Neural progenitor cell (in vitro differentiated cells): ENCODE data around the gene FBXO44. TPM values are rescaled to one million over a fixed set of nuclear protein-coding genes. Genes with fewer than 3 reads are reported as not detected.

ENCODE experiments used
- DNase-seq: peaks from one replicate; pipeline ENCODE4 v3.0.0-alpha.2; 2016; ENCODE audit warnings: low spot score
- H2AFZ ChIP-seq: fragments of 200-600 bp; sonication (generic); replicated peaks from 2 replicates; pipeline ENCODE4 v1.6.1; 2016; ENCODE audit warnings: antibody characterized with exemption
- H3F3A ChIP-seq: fragments of 200-600 bp; sonication (generic); 2 replicates; pipeline ENCODE4 v1.6.1; 2016; ENCODE audit warnings: antibody characterized with exemption, low read depth
- H3K27ac ChIP-seq: fragments of 200-600 bp; sonication (generic); 2 replicates; pipeline ENCODE4 v1.5.1; 2016; ENCODE audit warnings: mild to moderate bottlenecking
- H3K27me3 ChIP-seq: fragments of 200-600 bp; sonication (generic); 2 replicates; pipeline ENCODE4 v1.6.1; 2016; ENCODE audit warnings: mild to moderate bottlenecking, moderate library complexity
- H3K36me3 ChIP-seq: fragments of 200-600 bp; sonication (generic); 2 replicates; pipeline ENCODE4 v1.5.1; 2016
- H3K4me1 ChIP-seq: fragments of 200-600 bp; sonication (generic); 2 replicates; pipeline ENCODE4 v1.6.1; 2016; ENCODE audit warnings: mixed run types
- H3K4me2 ChIP-seq: fragments of 200-600 bp; sonication (generic); 2 replicates; pipeline ENCODE4 v1.6.1; 2016
- H3K4me3 ChIP-seq: fragments of 200-600 bp; sonication (generic); 2 replicates; pipeline ENCODE4 v1.5.1; 2016
- H3K79me2 ChIP-seq: fragments of 200-600 bp; sonication (generic); 2 replicates; pipeline ENCODE4 v1.6.1; 2016; ENCODE audit warnings: low read depth
- H3K9ac ChIP-seq: fragments of 200-600 bp; sonication (generic); 2 replicates; pipeline ENCODE4 v1.6.1; 2016
- H3K9me3 ChIP-seq: fragments of 200-600 bp; sonication (generic); 2 replicates; pipeline ENCODE4 v1.5.1; 2016; ENCODE audit warnings: low read depth
- H4K20me1 ChIP-seq: fragments of 200-600 bp; sonication (generic); 2 replicates; pipeline ENCODE4 v1.6.1; 2016; ENCODE audit warnings: low read depth
- H3K27ac Mint-ChIP-seq: 3 replicates; pipeline ENCODE4 v1.8.0; 2021; ENCODE audit warnings: mixed read lengths
- H3K27me3 Mint-ChIP-seq: 2 replicates; pipeline ENCODE4 v1.8.0; 2022; ENCODE audit warnings: low read depth, mild to moderate bottlenecking, inconsistent platforms, moderate library complexity, mixed read lengths; ENCODE audit not compliant: insufficient read depth
- H3K36me3 Mint-ChIP-seq: 3 replicates; pipeline ENCODE4 v1.8.0; 2021; ENCODE audit warnings: mixed read lengths
- H3K4me1 Mint-ChIP-seq: 3 replicates; pipeline ENCODE4 v1.8.0; 2021; ENCODE audit warnings: mixed read lengths
- H3K4me3 Mint-ChIP-seq: 3 replicates; pipeline ENCODE4 v1.8.0; 2021; ENCODE audit warnings: mild to moderate bottlenecking, moderate library complexity, mixed read lengths
- H3K9me3 Mint-ChIP-seq: 3 replicates; pipeline ENCODE4 v1.8.0; 2020; ENCODE audit warnings: mixed read lengths
- EZH2 ChIP-seq: fragments of 200-600 bp; sonication (generic); IDR thresholded peaks from 2 replicates; pipeline ENCODE4 v1.6.1; 2017; ENCODE audit warnings: antibody characterized with exemption, mild to moderate bottlenecking, moderate library complexity
- EZH2phosphoT487 ChIP-seq: fragments of 200-600 bp; sonication (generic); IDR thresholded peaks from 2 replicates; pipeline ENCODE4 v1.6.1; 2017; ENCODE audit warnings: antibody characterized with exemption
- total RNA-seq: library from RNA; depleted of rRNA; stranded (reverse); fragments of >200 nt; gene quantifications from 2 replicates; pipeline ENCODE4 v1.2.3, GENCODE V29; 2015; ENCODE audit warnings: low replicate concordance
- TF ChIP-seq, protein P1 (sequence below): fragments of 200-600 bp; sonication (generic); IDR thresholded peaks from 2 replicates; pipeline ENCODE4 v1.5.1; 2017; ENCODE audit warnings: antibody characterized with exemption, mild to moderate bottlenecking

The FBXO44 gene
- total RNA-seq, 1 donor from 2014 or later: 5.3 TPM

DNA sequence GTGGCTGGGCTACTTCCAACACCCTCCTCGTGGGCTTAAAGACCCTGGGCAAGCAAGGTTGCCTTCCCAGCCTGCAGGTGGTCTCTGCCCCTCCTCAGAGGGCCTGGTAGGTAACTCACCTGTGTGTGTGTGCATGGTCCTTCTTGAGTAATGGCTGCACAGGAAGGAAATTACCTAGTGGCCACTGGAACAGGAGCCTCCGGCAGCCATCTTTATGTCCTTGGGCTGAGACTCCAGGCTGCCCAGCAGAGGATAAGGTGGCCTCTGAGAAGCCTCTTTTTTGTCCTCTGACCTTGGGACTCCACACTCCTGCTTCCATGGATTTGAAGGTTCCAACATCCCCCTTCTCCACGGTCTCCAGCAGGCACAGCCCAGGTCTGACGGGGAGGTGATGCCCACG, 56.8 kb downstream of the FBXO44 start:
- H3K9me3 Mint-ChIP-seq: no peaks in the 10 kb centered on the region
- no peaks in the 10 kb centered on the region for H3K27me3 ChIP-seq
- H3F3A ChIP-seq: peaks cover 3% of the 10 kb centered on the region
- TF ChIP-seq EZH2 (no peak), EZH2phosphoT487 (no peak)
- TF ChIP-seq, protein P1, sequence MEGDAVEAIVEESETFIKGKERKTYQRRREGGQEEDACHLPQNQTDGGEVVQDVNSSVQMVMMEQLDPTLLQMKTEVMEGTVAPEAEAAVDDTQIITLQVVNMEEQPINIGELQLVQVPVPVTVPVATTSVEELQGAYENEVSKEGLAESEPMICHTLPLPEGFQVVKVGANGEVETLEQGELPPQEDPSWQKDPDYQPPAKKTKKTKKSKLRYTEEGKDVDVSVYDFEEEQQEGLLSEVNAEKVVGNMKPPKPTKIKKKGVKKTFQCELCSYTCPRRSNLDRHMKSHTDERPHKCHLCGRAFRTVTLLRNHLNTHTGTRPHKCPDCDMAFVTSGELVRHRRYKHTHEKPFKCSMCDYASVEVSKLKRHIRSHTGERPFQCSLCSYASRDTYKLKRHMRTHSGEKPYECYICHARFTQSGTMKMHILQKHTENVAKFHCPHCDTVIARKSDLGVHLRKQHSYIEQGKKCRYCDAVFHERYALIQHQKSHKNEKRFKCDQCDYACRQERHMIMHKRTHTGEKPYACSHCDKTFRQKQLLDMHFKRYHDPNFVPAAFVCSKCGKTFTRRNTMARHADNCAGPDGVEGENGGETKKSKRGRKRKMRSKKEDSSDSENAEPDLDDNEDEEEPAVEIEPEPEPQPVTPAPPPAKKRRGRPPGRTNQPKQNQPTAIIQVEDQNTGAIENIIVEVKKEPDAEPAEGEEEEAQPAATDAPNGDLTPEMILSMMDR: no peak
- no peak overlapping the region for H3K4me3 Mint-ChIP-seq
- no peak overlapping the region for H3K27ac Mint-ChIP-seq
- peaks cover 6% of the 10 kb centered on the region for H3K4me1 ChIP-seq
- no peaks in the 10 kb centered on the region for H3K9me3 ChIP-seq
- H3K9ac ChIP-seq: no peak overlapping the region
- no peak overlapping the region for H3K4me2 ChIP-seq
- no peaks in the 10 kb centered on the region for H3K79me2 ChIP-seq
- no peak overlapping the region for H3K27ac ChIP-seq
- H3K4me1 Mint-ChIP-seq: peaks cover 20% of the 10 kb centered on the region
- no peak overlapping the region for H3K4me3 ChIP-seq
- H3K27me3 Mint-ChIP-seq: peaks cover 3% of the 10 kb centered on the region
- no peaks in the 10 kb centered on the region for H3K36me3 ChIP-seq
- H3K36me3 Mint-ChIP-seq: peaks cover 7% of the 10 kb centered on the region
- DNase-seq: no peak
- H2AFZ ChIP-seq: no peak overlapping the region
- peaks cover 16% of the 10 kb centered on the region for H4K20me1 ChIP-seq

DNA sequence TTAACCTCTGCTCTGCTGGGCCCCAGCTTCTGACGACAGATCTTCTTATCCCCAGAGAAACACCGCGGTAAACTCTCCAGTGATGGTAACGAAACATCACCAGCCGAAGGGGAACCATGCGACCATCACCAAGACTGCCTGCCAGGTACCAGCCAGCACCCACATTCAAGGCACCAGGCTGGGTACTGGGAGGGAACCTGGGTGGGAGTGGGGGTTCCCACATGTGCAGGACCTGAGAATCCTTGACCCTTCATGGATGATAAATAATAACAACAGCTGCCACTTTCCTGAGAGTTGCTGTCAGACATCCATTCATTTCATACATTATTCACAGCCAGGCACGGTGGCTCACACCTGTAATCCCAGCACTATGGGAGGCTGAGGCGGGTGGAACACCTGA, 57.6 kb downstream of the FBXO44 start:
- H3K27me3 Mint-ChIP-seq: peaks cover 3% of the 10 kb centered on the region
- Histone ChIP-seq H3K36me3 (no peaks in the 10 kb centered on the region), H3K9ac (no peak overlapping the region), H3K4me3 (no peak overlapping the region), H3K4me2 (no peak overlapping the region), H3K27me3 (no peaks in the 10 kb centered on the region), H2AFZ (no peak overlapping the region), H3K27ac (no peak overlapping the region), H4K20me1 (peaks cover 10% of the 10 kb centered on the region), H3K9me3 (no peaks in the 10 kb centered on the region), H3K79me2 (no peaks in the 10 kb centered on the region), H3F3A (peaks cover under 1% of the 10 kb centered on the region), H3K4me1 (peaks cover 4% of the 10 kb centered on the region)
- peaks cover 9% of the 10 kb centered on the region for H3K36me3 Mint-ChIP-seq
- TF ChIP-seq EZH2 (no peak), EZH2phosphoT487 (no peak)
- TF ChIP-seq, protein P1: no peak
- no peak overlapping the region for H3K4me3 Mint-ChIP-seq
- DNase-seq: no peak
- peaks cover 18% of the 10 kb centered on the region for H3K4me1 Mint-ChIP-seq
- no peak overlapping the region for H3K27ac Mint-ChIP-seq
- no peaks in the 10 kb centered on the region for H3K9me3 Mint-ChIP-seq

Other genes starting within 250 kb of the FBXO44 start
- gene DISP3, start 175.7 kb upstream of the FBXO44 start, total RNA-seq: 2.0 and 3.4 TPM in 2 replicates
- 0.56 and 7.3 TPM in 2 replicates for gene FBXO2, start 448 bp upstream of the FBXO44 start, total RNA-seq
- 1.2 and 1.7 TPM in 2 replicates for gene FBXO6, start 9.3 kb downstream of the FBXO44 start, total RNA-seq
- 108 and 164 TPM in 2 replicates for gene MAD2L2, start 26.3 kb downstream of the FBXO44 start, total RNA-seq
- gene DRAXIN, start 36.8 kb downstream of the FBXO44 start, total RNA-seq: 27.1 and 31.3 TPM in 2 replicates
- gene AGTRAP, start 81.3 kb downstream of the FBXO44 start, total RNA-seq: 12.4 and 67.7 TPM in 2 replicates
- gene C1orf167, start 107.3 kb downstream of the FBXO44 start, total RNA-seq: 0.22 TPM in 1 of 2 replicates, not detected in the other
- gene MTHFR, start 151.1 kb downstream of the FBXO44 start, total RNA-seq: 7.0 and 14.3 TPM in 2 replicates
- gene CLCN6, start 151.3 kb downstream of the FBXO44 start, total RNA-seq: 10.3 and 15.6 TPM in 2 replicates
- gene NPPA, start 192.9 kb downstream of the FBXO44 start, total RNA-seq: not detected in 2 replicates
- gene NPPB, start 204.1 kb downstream of the FBXO44 start, total RNA-seq: not detected in 2 replicates